ENCODE data around the gene MYBPC3.
A peak's percentile ranks its signal among the peaks of the same experiment; 100 is the strongest.
"Not testable (repeated sequence)": the region's sequence is repeated elsewhere in the genome, so short reads cannot be mapped to it uniquely, and the experiment has no call there.

The MYBPC3 gene

DNA sequence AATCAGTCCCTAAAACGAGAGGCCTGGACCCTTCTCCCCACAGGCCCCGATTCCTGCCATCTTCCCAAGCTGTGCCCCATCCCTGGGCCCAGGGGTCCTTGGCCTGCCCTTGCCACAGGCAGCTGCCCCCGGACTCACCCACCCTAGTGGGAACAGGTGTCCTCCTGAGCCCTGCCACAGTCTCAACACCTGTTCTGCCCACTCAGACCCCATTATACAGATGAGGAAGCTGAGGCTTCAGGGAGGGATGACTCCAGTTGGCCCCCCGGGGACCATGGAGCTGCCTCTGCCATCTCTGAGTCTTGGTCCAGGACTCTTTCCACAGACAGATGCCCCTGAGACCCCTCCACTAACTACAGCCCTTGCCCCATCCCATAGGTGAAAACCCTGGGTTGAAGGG lies 15.9 kb downstream of the MYBPC3 start:
- DNase-seq = no peak

- DNase-seq = no peak
Measured at GRCh38 chr11:47335733-47336132, 16.8 kb downstream of the MYBPC3 start.

- not testable (repeated sequence) for DNase-seq
Measured at GRCh38 chr11:47334699-47335411, 17.6 kb downstream of the MYBPC3 start.

- DNase-seq = no peak
Measured at GRCh38 chr11:47333886-47334443, 18.5 kb downstream of the MYBPC3 start.

- DNase-seq = no peak
Measured at GRCh38 chr11:47333526-47333845, 19.0 kb downstream of the MYBPC3 start.

DNA sequence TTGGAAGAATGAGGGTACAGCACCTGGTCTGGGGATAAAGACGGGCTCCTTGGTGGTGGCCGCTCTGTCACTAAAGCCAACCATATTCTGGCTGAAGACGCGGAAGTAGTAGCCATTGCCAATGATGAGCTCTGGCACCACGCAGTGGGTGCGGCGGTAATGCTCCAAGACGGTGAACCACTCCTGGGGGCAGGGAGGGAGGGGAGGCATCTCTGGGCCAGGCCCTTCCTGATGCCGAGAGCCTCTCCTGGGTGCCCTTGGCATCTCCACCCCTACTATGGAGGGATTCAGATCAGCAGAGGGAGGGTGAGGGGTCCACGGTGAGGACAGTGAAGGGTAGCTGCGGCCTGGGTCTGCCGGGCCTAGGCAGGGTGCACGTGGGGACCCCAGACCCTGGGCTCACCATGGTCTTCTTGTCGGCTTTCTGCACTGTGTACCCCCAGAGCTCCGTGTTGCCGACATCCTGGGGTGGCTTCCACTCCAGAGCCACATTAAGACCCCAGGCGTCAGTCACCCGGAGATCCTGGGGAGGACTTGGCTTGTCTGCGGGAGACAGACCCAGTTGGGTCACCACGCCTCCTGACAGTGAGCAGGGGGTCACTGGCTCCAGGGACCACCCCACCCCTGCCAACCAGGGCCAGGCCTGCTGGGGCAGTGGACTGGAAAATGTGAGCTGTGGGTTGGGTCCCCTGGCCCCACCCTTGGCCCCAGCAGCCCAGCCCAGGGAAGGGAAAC lies 19.5 kb downstream of the MYBPC3 start:
- DNase-seq = no peak

GRCh38 chr11:47332303-47332711 lies 20.2 kb downstream of the MYBPC3 start:
- no peak for DNase-seq

GRCh38 chr11:47331454-47332302 lies 20.8 kb downstream of the MYBPC3 start:
- DNase-seq = no peak

GRCh38 chr11:47329987-47330931 lies 22.2 kb downstream of the MYBPC3 start:
- DNase-seq = peak; percentile 49

GRCh38 chr11:47329431-47329986 lies 23.0 kb downstream of the MYBPC3 start:
- peak; percentile 45 for DNase-seq

DNA sequence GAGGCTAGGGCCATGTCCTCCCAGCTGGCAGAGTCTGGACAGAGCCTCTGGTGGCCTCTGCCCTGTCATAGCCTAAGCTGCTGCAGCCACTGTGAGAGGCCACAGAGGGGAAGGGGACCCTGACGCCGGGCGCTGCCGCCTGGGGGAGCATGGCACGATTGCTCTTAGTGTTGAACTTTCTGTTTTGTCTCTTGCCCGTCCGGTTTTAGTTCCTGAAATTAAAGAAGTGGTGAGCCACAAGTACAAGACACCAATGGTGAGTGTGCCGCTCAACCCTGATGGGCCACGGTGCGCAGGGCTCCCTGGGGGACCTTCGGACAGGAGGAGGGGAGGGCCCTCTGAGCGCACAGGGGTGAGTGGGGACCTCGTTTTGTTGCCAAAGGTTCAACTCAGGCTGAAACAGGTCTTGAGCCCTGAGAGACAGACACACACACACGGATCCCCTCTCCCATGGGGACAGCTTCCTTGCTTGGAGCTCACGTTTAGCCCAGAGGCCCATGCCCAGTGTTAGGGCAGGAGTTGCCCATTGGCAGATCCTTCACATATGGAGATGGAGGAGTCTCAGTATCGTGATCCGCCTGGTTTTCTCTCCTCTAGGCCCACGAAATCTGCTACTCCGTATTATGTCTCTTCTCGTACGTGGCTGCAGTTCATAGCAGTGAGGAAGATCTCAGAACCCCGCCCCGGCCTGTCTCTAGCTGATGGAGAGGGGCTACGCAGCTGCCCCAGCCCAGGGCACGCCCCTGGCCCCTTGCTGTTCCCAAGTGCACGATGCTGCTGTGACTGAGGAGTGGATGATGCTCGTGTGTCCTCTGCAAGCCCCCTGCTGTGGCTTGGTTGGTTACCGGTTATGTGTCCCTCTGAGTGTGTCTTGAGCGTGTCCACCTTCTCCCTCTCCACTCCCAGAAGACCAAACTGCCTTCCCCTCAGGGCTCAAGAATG lies 23.8 kb downstream of the MYBPC3 start:
- DNase-seq = no peak

GRCh38 chr11:47327949-47328348 lies 24.6 kb downstream of the MYBPC3 start:
- DNase-seq = no peak

GRCh38 chr11:47327025-47327424 lies 25.5 kb downstream of the MYBPC3 start:
- DNase-seq = no peak

GRCh38 chr11:47326198-47326597 lies 26.3 kb downstream of the MYBPC3 start:
- DNase-seq = no peak

DNA sequence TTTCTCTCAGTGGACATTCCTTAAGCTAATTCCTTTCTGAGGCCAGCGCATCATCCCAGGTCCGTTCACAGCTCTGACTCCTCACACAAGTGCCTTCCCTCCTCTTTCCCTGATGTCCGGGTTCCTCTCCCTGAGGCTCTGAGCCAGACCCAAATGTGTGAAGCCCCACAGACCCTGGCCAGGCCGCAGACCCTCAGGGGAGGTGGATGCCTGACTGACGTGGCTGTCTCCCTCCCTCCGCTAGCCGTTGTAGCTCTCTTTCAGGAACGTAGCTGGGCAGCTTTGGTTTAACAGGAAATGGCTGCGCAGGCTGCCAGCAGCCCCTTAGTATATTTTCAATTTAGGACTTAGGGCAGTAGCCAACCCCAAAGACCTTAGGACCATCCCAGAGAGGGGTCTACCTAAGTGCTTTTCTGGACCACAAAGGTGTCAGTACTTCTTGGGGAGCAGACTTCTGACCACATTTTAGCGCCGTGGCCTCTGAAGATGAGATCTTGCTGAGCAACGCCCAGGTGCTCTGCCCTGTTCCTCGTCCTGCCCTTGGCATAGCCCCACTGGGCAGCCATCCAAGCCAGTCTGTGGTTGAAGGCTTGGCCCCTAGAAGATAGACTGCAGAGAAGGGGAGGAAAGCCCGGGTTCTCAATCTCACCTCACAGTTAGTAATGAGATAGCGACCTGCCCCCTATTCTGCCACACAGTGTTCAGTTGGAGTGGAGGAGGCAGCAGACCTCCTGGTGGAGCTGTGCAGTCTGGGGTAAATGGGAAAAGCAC lies 27.0 kb downstream of the MYBPC3 start:
- DNase-seq = no peak

- no peak for DNase-seq
Measured at GRCh38 chr11:47324520-47324919, 28.0 kb downstream of the MYBPC3 start.

DNA sequence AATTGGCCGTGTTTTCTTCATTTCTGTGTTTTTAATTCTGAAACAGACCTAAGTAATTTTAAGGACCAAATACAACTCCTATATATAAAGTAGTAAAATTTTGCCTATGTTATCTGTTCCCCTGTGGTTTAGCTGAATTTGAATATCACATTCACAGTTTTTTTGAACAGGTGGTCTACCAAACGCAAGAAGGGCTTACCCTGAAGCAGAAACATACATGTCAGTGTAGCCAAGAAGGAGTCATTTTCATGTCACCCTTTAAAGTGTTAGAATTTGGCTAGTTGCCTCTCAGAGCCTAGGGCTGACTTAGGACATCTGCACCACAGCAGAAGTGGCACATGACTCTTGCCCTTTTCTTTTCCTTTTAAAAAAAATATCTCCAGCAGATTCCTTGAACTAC lies 34.3 kb downstream of the MYBPC3 start:
- DNase-seq = no peak

- no peak for DNase-seq
Measured at GRCh38 chr11:47317064-47317828, 35.3 kb downstream of the MYBPC3 start.

GRCh38 chr11:47316501-47316900 lies 36.0 kb downstream of the MYBPC3 start:
- DNase-seq = not testable (repeated sequence)

Measured in retina (tissue), 1 donor.